ENCODE measurements around the gene ANKS1A.

DNA sequence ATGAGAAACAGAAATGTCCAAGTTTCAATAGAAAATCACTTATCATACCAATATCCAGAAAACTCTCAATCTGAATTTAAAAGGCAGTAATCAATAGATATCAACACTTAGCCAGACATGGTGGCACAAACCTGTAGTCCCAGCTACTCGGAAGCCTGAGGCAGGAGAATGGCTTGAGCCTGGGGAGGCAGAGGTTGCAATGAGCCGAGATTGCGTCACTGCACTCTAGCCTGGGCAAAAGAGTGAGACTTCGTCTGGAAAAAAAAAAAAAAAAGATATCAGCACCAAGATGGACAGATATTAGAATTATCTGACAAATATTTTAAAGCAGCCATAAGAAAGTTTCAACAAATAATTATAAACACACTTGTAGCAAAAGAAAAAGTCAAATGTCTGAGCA is 205.1 kb downstream of the ANKS1A start:
- TF ChIP-seq POLR2AphosphoS5 (IDR thresholded peaks at IDR 0.05), result no peak
- TF ChIP-seq, protein P1, sequence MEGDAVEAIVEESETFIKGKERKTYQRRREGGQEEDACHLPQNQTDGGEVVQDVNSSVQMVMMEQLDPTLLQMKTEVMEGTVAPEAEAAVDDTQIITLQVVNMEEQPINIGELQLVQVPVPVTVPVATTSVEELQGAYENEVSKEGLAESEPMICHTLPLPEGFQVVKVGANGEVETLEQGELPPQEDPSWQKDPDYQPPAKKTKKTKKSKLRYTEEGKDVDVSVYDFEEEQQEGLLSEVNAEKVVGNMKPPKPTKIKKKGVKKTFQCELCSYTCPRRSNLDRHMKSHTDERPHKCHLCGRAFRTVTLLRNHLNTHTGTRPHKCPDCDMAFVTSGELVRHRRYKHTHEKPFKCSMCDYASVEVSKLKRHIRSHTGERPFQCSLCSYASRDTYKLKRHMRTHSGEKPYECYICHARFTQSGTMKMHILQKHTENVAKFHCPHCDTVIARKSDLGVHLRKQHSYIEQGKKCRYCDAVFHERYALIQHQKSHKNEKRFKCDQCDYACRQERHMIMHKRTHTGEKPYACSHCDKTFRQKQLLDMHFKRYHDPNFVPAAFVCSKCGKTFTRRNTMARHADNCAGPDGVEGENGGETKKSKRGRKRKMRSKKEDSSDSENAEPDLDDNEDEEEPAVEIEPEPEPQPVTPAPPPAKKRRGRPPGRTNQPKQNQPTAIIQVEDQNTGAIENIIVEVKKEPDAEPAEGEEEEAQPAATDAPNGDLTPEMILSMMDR (IDR thresholded peaks at IDR 0.05 in 8 of 11, conservative IDR thresholded peaks at IDR 0.05 in 3 of 11), result no peak
